ENCODE data around the gene PLPP7. TPM values are rescaled to one million over a fixed set of nuclear protein-coding genes. Genes with fewer than 3 reads are reported as not detected.

The PLPP7 gene
- polyA plus RNA-seq, 1 donor (not counting 4 experiments of a cell fraction or from before 2014, with no cell fraction given): not detected

DNA sequence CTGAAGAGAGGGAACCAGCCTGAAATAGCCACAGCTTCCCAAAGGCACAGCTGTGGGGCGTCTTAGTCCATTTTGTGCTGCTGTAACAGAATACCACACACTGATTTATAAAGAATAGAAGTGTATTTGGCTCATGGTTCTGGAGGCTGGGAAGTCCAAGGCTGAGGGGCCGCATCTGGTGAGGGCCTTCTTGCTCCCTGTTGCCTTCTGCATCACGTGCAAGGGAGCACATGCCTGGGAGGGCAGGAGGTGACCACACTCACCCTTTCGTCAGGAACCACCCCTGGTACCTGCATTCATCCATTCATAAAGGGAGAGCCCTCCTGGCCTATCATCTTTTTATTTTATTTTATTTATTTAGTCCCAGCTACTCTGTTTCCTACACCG is 10.4 kb downstream of the PLPP7 start:
- no peaks in the 10 kb centered on the region for H3K36me3 ChIP-seq (ENCODE audit: control insufficient read depth in 2 of 2, extremely low read depth in 1 of 2, insufficient read depth in 2 of 2, low read length in 2 of 2)
- dilution Hi-C loops (cut with MboI; ENCODE audit: extremely low pct_ligation_motif_present, low sequenced_read_pairs): no loop called here

GRCh38 chr9:131300444-131300843 is 10.9 kb downstream of the PLPP7 start:
- FAIRE-seq (no peak), DNase-seq (ENCODE audit: low read depth, low spot score) (no peak)
- TF ChIP-seq, protein P1, sequence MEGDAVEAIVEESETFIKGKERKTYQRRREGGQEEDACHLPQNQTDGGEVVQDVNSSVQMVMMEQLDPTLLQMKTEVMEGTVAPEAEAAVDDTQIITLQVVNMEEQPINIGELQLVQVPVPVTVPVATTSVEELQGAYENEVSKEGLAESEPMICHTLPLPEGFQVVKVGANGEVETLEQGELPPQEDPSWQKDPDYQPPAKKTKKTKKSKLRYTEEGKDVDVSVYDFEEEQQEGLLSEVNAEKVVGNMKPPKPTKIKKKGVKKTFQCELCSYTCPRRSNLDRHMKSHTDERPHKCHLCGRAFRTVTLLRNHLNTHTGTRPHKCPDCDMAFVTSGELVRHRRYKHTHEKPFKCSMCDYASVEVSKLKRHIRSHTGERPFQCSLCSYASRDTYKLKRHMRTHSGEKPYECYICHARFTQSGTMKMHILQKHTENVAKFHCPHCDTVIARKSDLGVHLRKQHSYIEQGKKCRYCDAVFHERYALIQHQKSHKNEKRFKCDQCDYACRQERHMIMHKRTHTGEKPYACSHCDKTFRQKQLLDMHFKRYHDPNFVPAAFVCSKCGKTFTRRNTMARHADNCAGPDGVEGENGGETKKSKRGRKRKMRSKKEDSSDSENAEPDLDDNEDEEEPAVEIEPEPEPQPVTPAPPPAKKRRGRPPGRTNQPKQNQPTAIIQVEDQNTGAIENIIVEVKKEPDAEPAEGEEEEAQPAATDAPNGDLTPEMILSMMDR (optimal IDR thresholded peaks at IDR 0.05 in 1 of 3, IDR thresholded peaks at IDR 0.05 in 1 of 3, conservative IDR thresholded peaks at IDR 0.05 in 1 of 3; ENCODE audit: extremely low read depth in 1 of 3, insufficient read depth in 2 of 3, low read length in 3 of 3): no peak
- no peak for TF ChIP-seq EZH2 (IDR thresholded peaks at IDR 0.05; ENCODE audit: low read length)
- dilution Hi-C loops (cut with MboI; ENCODE audit: extremely low pct_ligation_motif_present, low sequenced_read_pairs): no loop called here
- Histone ChIP-seq H3K4me3 (ENCODE audit: control insufficient read depth in 2 of 3, extremely low read depth in 1 of 3, insufficient read depth in 2 of 3, low read depth in 1 of 3, low read length in 3 of 3) (no peak overlapping the region), H3K9me3 (ENCODE audit: control insufficient read depth, low read depth, low read length) (no peaks in the 10 kb centered on the region), H2AFZ (ENCODE audit: control insufficient read depth, low read length) (no peak overlapping the region), H3K27me3 (ENCODE audit: control insufficient read depth, extremely low read depth, insufficient read depth, low read length) (peaks cover 4% of the 10 kb centered on the region), H3K4me1 (ENCODE audit: control insufficient read depth, extremely low read depth, insufficient read depth, low read length) (no peaks in the 10 kb centered on the region), H3K9me1 (ENCODE audit: control insufficient read depth, extremely low read depth, insufficient read depth, low read length) (no peaks in the 10 kb centered on the region), H3K36me3 (ENCODE audit: control insufficient read depth in 2 of 2, extremely low read depth in 1 of 2, insufficient read depth in 2 of 2, low read length in 2 of 2) (no peaks in the 10 kb centered on the region), H3K9ac (ENCODE audit: control insufficient read depth, extremely low read depth, insufficient read depth, low read length) (no peak overlapping the region), H3K27ac (ENCODE audit: control insufficient read depth, insufficient read depth, low read length) (no peak overlapping the region), H3K79me2 (ENCODE audit: control insufficient read depth, insufficient read depth, low read length) (no peaks in the 10 kb centered on the region), H4K20me1 (ENCODE audit: control insufficient read depth, extremely low read depth, insufficient read depth, low read length) (no peaks in the 10 kb centered on the region), H3K4me2 (ENCODE audit: control insufficient read depth, extremely low read depth, insufficient read depth, low read depth, low read length) (no peak overlapping the region)

More for the DNA sequence above, 10.4 kb downstream of the PLPP7 start:
- H2AFZ ChIP-seq (ENCODE audit: control insufficient read depth, low read length): no peak overlapping the region
- H3K27ac ChIP-seq (ENCODE audit: control insufficient read depth, insufficient read depth, low read length): no peak overlapping the region
- H3K9me3 ChIP-seq (ENCODE audit: control insufficient read depth, low read depth, low read length): no peaks in the 10 kb centered on the region
- H3K4me3 ChIP-seq (ENCODE audit: control insufficient read depth in 2 of 3, extremely low read depth in 1 of 3, insufficient read depth in 2 of 3, low read depth in 1 of 3, low read length in 3 of 3): no peak overlapping the region
- FAIRE-seq (no peak), DNase-seq (ENCODE audit: low read depth, low spot score) (no peak)
- H3K4me2 ChIP-seq (ENCODE audit: control insufficient read depth, extremely low read depth, insufficient read depth, low read depth, low read length): no peak overlapping the region
- H3K9ac ChIP-seq (ENCODE audit: control insufficient read depth, extremely low read depth, insufficient read depth, low read length): no peak overlapping the region
- TF ChIP-seq, protein P1 (optimal IDR thresholded peaks at IDR 0.05 in 1 of 3, IDR thresholded peaks at IDR 0.05 in 1 of 3, conservative IDR thresholded peaks at IDR 0.05 in 1 of 3; ENCODE audit: extremely low read depth in 1 of 3, insufficient read depth in 2 of 3, low read length in 3 of 3): no peak
- no peak for TF ChIP-seq EZH2 (IDR thresholded peaks at IDR 0.05; ENCODE audit: low read length)
- peaks cover 4% of the 10 kb centered on the region for H3K27me3 ChIP-seq (ENCODE audit: control insufficient read depth, extremely low read depth, insufficient read depth, low read length)
- H3K9me1 ChIP-seq (ENCODE audit: control insufficient read depth, extremely low read depth, insufficient read depth, low read length): no peaks in the 10 kb centered on the region
- H3K79me2 ChIP-seq (ENCODE audit: control insufficient read depth, insufficient read depth, low read length): no peaks in the 10 kb centered on the region
- H4K20me1 ChIP-seq (ENCODE audit: control insufficient read depth, extremely low read depth, insufficient read depth, low read length): no peaks in the 10 kb centered on the region
- H3K4me1 ChIP-seq (ENCODE audit: control insufficient read depth, extremely low read depth, insufficient read depth, low read length): no peaks in the 10 kb centered on the region

All from keratinocyte (primary cell).